Transverse colon (tissue), 4 donors: ENCODE measurements around the gene GAMT. TPM values are rescaled to one million over a fixed set of nuclear protein-coding genes. Genes with fewer than 3 reads are reported as not detected.

ENCODE experiments used
- DNase-seq: peaks from one replicate; pipeline ENCODE4 v3.0.0-alpha.2; 2019
- H3K27ac ChIP-seq, 4 donors: fragments of 200-600 bp; sonication (generic); 2 replicates each; pipeline ENCODE4 v1.5.1; 2016 to 2018; ENCODE audit warnings: inconsistent platforms in 4 of 4
- H3K27me3 ChIP-seq: fragments of 200-600 bp; sonication (generic); 2 replicates; pipeline ENCODE4 v1.5.1; 2017; ENCODE audit warnings: inconsistent platforms
- H3K36me3 ChIP-seq, 4 donors: fragments of 200-600 bp; sonication (generic); 2 replicates each; pipeline ENCODE4 v1.5.1; 2017 to 2019; ENCODE audit warnings: inconsistent platforms in 4 of 4
- H3K4me1 ChIP-seq, 4 donors: fragments of 200-600 bp; sonication (generic); 2 replicates each; pipeline ENCODE4 v1.5.1; 2017 to 2020; ENCODE audit warnings: inconsistent platforms in 4 of 4
- H3K4me3 ChIP-seq, 4 donors: fragments of 200-600 bp; sonication (generic); 1 replicate in 1 of 4; 2 replicates in 3 of 4; pipeline versions ENCODE4 v1.5.1 to v1.6.1; 2017 to 2019; ENCODE audit warnings: inconsistent platforms in 4 of 4
- H3K9me3 ChIP-seq, 2 donors: fragments of 200-600 bp; sonication (generic); 2 replicates each; pipeline ENCODE4 v1.5.1; 2017 to 2019; ENCODE audit warnings: inconsistent platforms in 2 of 2
- EP300 ChIP-seq: sonication (generic); formaldehyde crosslinking; IDR thresholded peaks from one replicate; pipeline ENCODE4 v1.6.1; 2017; ENCODE audit warnings: antibody characterized with exemption, low read depth
- POLR2A ChIP-seq: fragments of 450-650 bp; IDR thresholded peaks from one replicate; pipeline ENCODE4 v1.6.1; 2016; ENCODE audit warnings: antibody characterized with exemption, mild to moderate bottlenecking, moderate library complexity
- POLR2AphosphoS5 ChIP-seq, 3 donors: sonication (generic); formaldehyde crosslinking; IDR thresholded peaks; one replicate each; pipeline ENCODE4 v1.6.1; 2016; ENCODE audit warnings: antibody characterized with exemption in 3 of 3
- WGBS, 2 donors: methylation state at CpG; one replicate each; pipeline ENCODE4 v1.1.5; 2018; ENCODE audit warnings: low coverage in 1 of 2; 5-methylcytosine and 5-hydroxymethylcytosine counted together
- in situ Hi-C, 4 donors: fragments of 200-750 bp; cut with MboI; loops; one replicate each; pipeline versions ENCODE4 v1.15.0 to v1.15.1; 2017; ENCODE audit warnings: low sequenced_read_pairs in 3 of 4, low pct_ligation_motif_present in 1 of 4, low pct_unique_long_range_greater_than_20kb in 1 of 4
- intact Hi-C: fragments of 100-400 bp; cut with DNase I; formaldehyde crosslinking; loops from one replicate; pipeline ENCODE4 v1.15.1; 2023; ENCODE audit warnings: low total_unique reads
- total RNA-seq, 4 donors: library from RNA; depleted of rRNA; stranded (reverse); fragments of >200 nt; gene quantifications; one replicate each; pipeline ENCODE4 v1.1.0, GENCODE V29; 2016
- TF ChIP-seq, protein P1 (sequence below), 5 experiments: fragments of 200-600 bp in 3 of 5; fragments of 450-650 bp in 2 of 5; sonication (generic) in 3 of 5; IDR thresholded peaks; 1 replicate in 2 of 5; 2 replicates in 3 of 5; pipeline ENCODE4 v1.5.1; 2016 to 2017; ENCODE audit warnings: antibody characterized with exemption in 5 of 5, inconsistent platforms in 3 of 5, mild to moderate bottlenecking in 2 of 5, moderate library complexity in 1 of 5

GAMT gene
- total RNA-seq, 4 donors from 2014 or later: 1.4 to 4.4 (median 2.9) TPM

- TF ChIP-seq POLR2A (no peak), POLR2AphosphoS5 (IDR thresholded peaks at IDR 0.05) (no peak), EP300 (no peak)
- TF ChIP-seq, protein P1, sequence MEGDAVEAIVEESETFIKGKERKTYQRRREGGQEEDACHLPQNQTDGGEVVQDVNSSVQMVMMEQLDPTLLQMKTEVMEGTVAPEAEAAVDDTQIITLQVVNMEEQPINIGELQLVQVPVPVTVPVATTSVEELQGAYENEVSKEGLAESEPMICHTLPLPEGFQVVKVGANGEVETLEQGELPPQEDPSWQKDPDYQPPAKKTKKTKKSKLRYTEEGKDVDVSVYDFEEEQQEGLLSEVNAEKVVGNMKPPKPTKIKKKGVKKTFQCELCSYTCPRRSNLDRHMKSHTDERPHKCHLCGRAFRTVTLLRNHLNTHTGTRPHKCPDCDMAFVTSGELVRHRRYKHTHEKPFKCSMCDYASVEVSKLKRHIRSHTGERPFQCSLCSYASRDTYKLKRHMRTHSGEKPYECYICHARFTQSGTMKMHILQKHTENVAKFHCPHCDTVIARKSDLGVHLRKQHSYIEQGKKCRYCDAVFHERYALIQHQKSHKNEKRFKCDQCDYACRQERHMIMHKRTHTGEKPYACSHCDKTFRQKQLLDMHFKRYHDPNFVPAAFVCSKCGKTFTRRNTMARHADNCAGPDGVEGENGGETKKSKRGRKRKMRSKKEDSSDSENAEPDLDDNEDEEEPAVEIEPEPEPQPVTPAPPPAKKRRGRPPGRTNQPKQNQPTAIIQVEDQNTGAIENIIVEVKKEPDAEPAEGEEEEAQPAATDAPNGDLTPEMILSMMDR (IDR thresholded peaks at IDR 0.05): no peak
- DNase-seq: no peak
- intact Hi-C loops (no loop called here), in situ Hi-C loops (loop anchor here in 2 of 4 donors (25.0 kb wide), 1 partner anchor 91 kb away; the partner anchor contains the start of genes EFNA2 (in 2 of the 2) and FAM174C (in 2 of the 2))
- WGBS, 2 donors: 88% methylated on average over 33 of the region's 33 CpGs; no CpG with 5 or more reads in 1 of the 2 donors
- no peaks in the 10 kb centered on the region for H3K9me3 ChIP-seq
- peaks cover 0 to 6% (median 0%) of the 10 kb centered on the region in 4 donors for H3K4me1 ChIP-seq
- H3K4me3 ChIP-seq: no peak overlapping the region
- no peak overlapping the region for H3K27ac ChIP-seq
- no peaks in the 10 kb centered on the region for H3K27me3 ChIP-seq
- H3K36me3 ChIP-seq: no peaks in the 10 kb centered on the region
Measured at GRCh38 chr19:1377965-1378785, 23.2 kb downstream of the GAMT start.

- WGBS, 2 donors: 94% methylated on average over 33 of the region's 43 CpGs; no CpG with 5 or more reads in 1 of the 2 donors
- Histone ChIP-seq H3K27ac (no peak overlapping the region), H3K27me3 (no peaks in the 10 kb centered on the region), H3K9me3 (no peaks in the 10 kb centered on the region), H3K36me3 (no peaks in the 10 kb centered on the region), H3K4me3 (no peak overlapping the region), H3K4me1 (peaks cover 0 to 10% (median 0%) of the 10 kb centered on the region in 4 donors)
- in situ Hi-C loops: loop anchor here in 2 of 4 donors (25.0 kb wide), 1 partner anchor 90 kb away; the partner anchor contains the start of genes EFNA2 (in 2 of the 2) and FAM174C (in 2 of the 2)
- no peak for TF ChIP-seq POLR2AphosphoS5 (IDR thresholded peaks at IDR 0.05)
- TF ChIP-seq, protein P1 (IDR thresholded peaks at IDR 0.05): no peak
- no peak for TF ChIP-seq POLR2A
- no peak for TF ChIP-seq EP300
- intact Hi-C loops: no loop called here
- no peak for DNase-seq
Measured at GRCh38 chr19:1377176-1377964, 24.0 kb downstream of the GAMT start.

DNA sequence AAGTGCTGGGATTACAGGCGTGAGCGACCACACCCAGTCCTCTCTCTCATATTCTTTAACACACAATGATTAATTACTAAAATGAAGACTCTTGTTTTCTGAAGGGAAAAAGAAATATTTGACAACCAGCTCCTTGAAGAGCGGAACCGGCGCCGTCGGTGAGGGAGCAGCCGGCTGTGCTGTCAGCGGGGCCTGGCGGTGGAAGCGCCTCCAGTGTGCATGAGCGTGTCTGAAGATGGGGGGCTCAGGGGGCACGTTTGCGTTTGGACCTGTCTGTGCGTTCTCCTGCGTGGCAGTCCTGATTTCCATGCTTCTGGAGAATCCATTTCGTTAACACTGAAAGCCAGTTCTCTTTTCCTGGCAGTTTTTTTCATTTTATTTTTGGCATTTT is 24.9 kb downstream of the GAMT start:
- no peak for DNase-seq
- Histone ChIP-seq H3K4me3 (no peak overlapping the region), H3K4me1 (peaks cover 0 to 10% (median 0%) of the 10 kb centered on the region in 4 donors), H3K36me3 (peaks cover 0 to under 1% (median 0%) of the 10 kb centered on the region in 4 donors), H3K27ac (no peak overlapping the region), H3K9me3 (no peaks in the 10 kb centered on the region), H3K27me3 (no peaks in the 10 kb centered on the region)
- WGBS, 2 donors: 92 to 95% methylated on average over 2 to 17 of the region's 17 CpGs
- TF ChIP-seq EP300: no peak
- TF ChIP-seq POLR2AphosphoS5 (IDR thresholded peaks at IDR 0.05): no peak
- TF ChIP-seq POLR2A: no peak
- intact Hi-C loops (no loop called here), in situ Hi-C loops (loop anchor here in 2 of 4 donors (25.0 kb wide), 1 partner anchor 89 kb away; the partner anchor contains the start of genes EFNA2 (in 2 of the 2) and FAM174C (in 2 of the 2))

DNA sequence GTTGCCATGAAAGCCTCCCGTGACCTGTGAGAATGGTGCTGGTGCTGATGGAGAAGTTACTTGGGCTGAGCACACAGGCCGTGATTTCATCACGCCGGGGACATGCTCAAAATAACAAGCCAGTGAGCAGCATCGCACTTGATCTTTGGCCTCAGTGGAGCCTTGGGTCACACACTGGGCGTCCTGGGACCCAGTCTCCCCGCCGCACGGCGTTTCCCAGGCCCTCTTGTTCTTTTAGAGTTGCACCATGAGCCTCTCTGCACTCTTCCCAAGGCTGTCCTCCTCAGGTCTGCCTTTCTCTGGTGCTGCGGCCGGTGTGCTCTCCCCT is 27.1 kb downstream of the GAMT start:
- Histone ChIP-seq H3K4me3 (no peak overlapping the region), H3K27me3 (no peaks in the 10 kb centered on the region), H3K4me1 (peaks cover 0 to 10% (median 0%) of the 10 kb centered on the region in 4 donors), H3K36me3 (peaks cover 0 to 17% (median 7%) of the 10 kb centered on the region in 4 donors), H3K27ac (peak overlapping the region in 3 of 4 donors; percentile 40 to 61 (median 52)), H3K9me3 (no peaks in the 10 kb centered on the region)
- 88% methylated on average over 12 of the region's 12 CpGs; no CpG with 5 or more reads in 1 of the 2 donors for WGBS, 2 donors
- TF ChIP-seq POLR2A (no peak), POLR2AphosphoS5 (IDR thresholded peaks at IDR 0.05) (no peak), EP300 (no peak)
- TF ChIP-seq, protein P1 (IDR thresholded peaks at IDR 0.05): no peak
- intact Hi-C loops (no loop called here), in situ Hi-C loops (no loop called here)
- DNase-seq: no peak
